ENCODE data around the gene LEKR1. TPM values are rescaled to one million over a fixed set of nuclear protein-coding genes. Genes with fewer than 3 reads are reported as not detected.

The LEKR1 gene
- total RNA-seq, 1 donor from 2014 or later, result 5.8 TPM

- intact Hi-C loops (cut with DNase I), result no loop called here
- no peak for TF ChIP-seq CTCF (IDR thresholded peaks at IDR 0.05)
- no peak for ATAC-seq
These were observed 18.1 kb upstream of the LEKR1 start for GRCh38 chr3:156808025-156808424.

GRCh38 chr3:156811089-156811862, 14.9 kb upstream of the LEKR1 start:
- Histone ChIP-seq H3K36me3 (no peaks in the 10 kb centered on the region), H3K27ac (no peak overlapping the region), H3K27me3 (ENCODE audit: low read depth) (no peaks in the 10 kb centered on the region), H3K4me1 (peaks cover 18% of the 10 kb centered on the region), H3K9me3 (no peaks in the 10 kb centered on the region), H3K4me3 (no peak overlapping the region)
- no peak for ATAC-seq
- DNase-seq, result no peak
- intact Hi-C loops (cut with DNase I), result loop anchor here (10.0 kb wide), 1 partner anchor 126 kb away; no protein-coding TSS in a partner anchor
- TF ChIP-seq CTCF (IDR thresholded peaks at IDR 0.05), result no peak

More at GRCh38 chr3:156808025-156808424, 18.1 kb upstream of the LEKR1 start:
- Histone ChIP-seq H3K4me3 (no peak overlapping the region), H3K36me3 (no peaks in the 10 kb centered on the region), H3K27me3 (ENCODE audit: low read depth) (no peaks in the 10 kb centered on the region), H3K27ac (no peak overlapping the region), H3K4me1 (peaks cover 12% of the 10 kb centered on the region), H3K9me3 (no peaks in the 10 kb centered on the region)
- DNase-seq, result no peak

- intact Hi-C loops (cut with DNase I), result loop anchor here (10.0 kb wide), 1 partner anchor 128 kb away; no protein-coding TSS in a partner anchor
- ATAC-seq (peak; percentile 31 to 33), DNase-seq (no peak)
- Histone ChIP-seq H3K9me3 (no peaks in the 10 kb centered on the region), H3K4me1 (peaks cover 26% of the 10 kb centered on the region), H3K27ac (no peak overlapping the region), H3K27me3 (ENCODE audit: low read depth) (no peaks in the 10 kb centered on the region), H3K36me3 (no peaks in the 10 kb centered on the region), H3K4me3 (no peak overlapping the region)
- no peak for TF ChIP-seq CTCF (IDR thresholded peaks at IDR 0.05)
These were observed 13.4 kb upstream of the LEKR1 start for GRCh38 chr3:156812521-156813335.

- Histone ChIP-seq H3K27me3 (ENCODE audit: low read depth) (no peaks in the 10 kb centered on the region), H3K36me3 (no peaks in the 10 kb centered on the region)
- TF ChIP-seq CTCF (IDR thresholded peaks at IDR 0.05), result no peak
These were observed 11.9 kb upstream of the LEKR1 start for GRCh38 chr3:156814295-156814694.

GRCh38 chr3:156816091-156816793, 9.9 kb upstream of the LEKR1 start:
- ATAC-seq, result peak; percentile 72 to 78
- no peaks in the 10 kb centered on the region for H3K36me3 ChIP-seq
- TF ChIP-seq CTCF (IDR thresholded peaks at IDR 0.05), result no peak
- no peaks in the 10 kb centered on the region for H3K27me3 ChIP-seq (ENCODE audit: low read depth)
- peaks cover 32% of the 10 kb centered on the region for H3K4me1 ChIP-seq
- intact Hi-C loops (cut with DNase I), result loop anchor here (10.0 kb wide), 1 partner anchor 131 kb away; no protein-coding TSS in a partner anchor
- peak overlapping the region; percentile 65 for H3K4me3 ChIP-seq
- no peaks in the 10 kb centered on the region for H3K9me3 ChIP-seq
- DNase-seq, result peak; percentile 52
- H3K27ac ChIP-seq, result peak overlapping the region; percentile 91

More at GRCh38 chr3:156814295-156814694, 11.9 kb upstream of the LEKR1 start:
- H3K4me3 ChIP-seq, result no peak overlapping the region
- ATAC-seq (no peak), DNase-seq (no peak)
- H3K9me3 ChIP-seq, result no peaks in the 10 kb centered on the region
- intact Hi-C loops (cut with DNase I), result loop anchor here (10.0 kb wide), 1 partner anchor 129 kb away; no protein-coding TSS in a partner anchor
- peaks cover 32% of the 10 kb centered on the region for H3K4me1 ChIP-seq
- no peak overlapping the region for H3K27ac ChIP-seq

Data from lower lobe of right lung (tissue), 2 donors.